HCT116 (cell line): Measurements from ENCODE around the gene CIDEA. TPM values are rescaled to one million over a fixed set of nuclear protein-coding genes. Genes with fewer than 3 reads are reported as not detected.

Source experiments
- ATAC-seq: fragments of 200-7000 bp; cut with Tn5 transposase; 2 replicates; pipeline ENCODE4 v1.9.1; 2020; ENCODE audit warnings: mild to moderate bottlenecking, moderate library complexity
- BruUV-seq: library from RNA; stranded (reverse); fragments of 400-500 nt; replicated peaks from 2 replicates; lab custom pipeline; 2021; lab: Mats Ljungman, UMichigan
- CTCF ChIA-PET: fragments of 300-600 bp; sonication (Branson Sonifier 250); formaldehyde crosslinking; loops from one replicate; lab custom pipeline; 2021; ENCODE audit warnings: antibody characterized with exemption; lab: Charles Lee
- POLR2A ChIA-PET: fragments of 300-600, 350-600 bp; sonication (Branson Sonifier 250); formaldehyde crosslinking; loops from one replicate; lab custom pipeline; 2021; ENCODE audit warnings: antibody characterized with exemption; lab: Charles Lee
- RAD21 ChIA-PET, 2 experiments: fragments of 300-600 bp; sonication (Branson Sonifier 250); formaldehyde crosslinking; loops; one replicate each; lab custom pipeline; 2023; ENCODE audit warnings: low total read pairs in 2 of 2; ENCODE audit not compliant: uncharacterized antibody in 2 of 2, unreplicated experiment in 2 of 2, low non-redundant PET in 1 of 2; lab: Charles Lee
- DNase-seq: peaks from one replicate; pipeline ENCODE4 v3.0.0-alpha.2; 2010; ENCODE audit warnings: low read depth, low spot score
- H2AFZ ChIP-seq: fragments of 200-600 bp; shearing (Covaris generic), sonication (generic); 2 replicates; pipeline ENCODE4 v1.6.1; 2017; ENCODE audit warnings: low read depth, mixed run types, mixed read lengths, antibody characterized with exemption, low read length; ENCODE audit not compliant: poor library complexity, severe bottlenecking
- H3K27ac ChIP-seq: 2 replicates; pipeline ENCODE4 v1.5.1; 2012; ENCODE audit warnings: low read depth, low read length
- H3K27me3 ChIP-seq: fragments of 200-600 bp; sonication (generic); 2 replicates; pipeline ENCODE4 v1.6.1; 2016; ENCODE audit warnings: mixed run types, low read length, mixed read lengths; ENCODE audit not compliant: insufficient read depth
- H3K36me3 ChIP-seq, 2 experiments: fragments of 200-500 bp in 1 of 2; fragments of 200-600 bp in 1 of 2; sonication (Bioruptor generic) in 1 of 2; sonication (generic) in 1 of 2; 2 replicates each; pipeline versions ENCODE4 v1.5.1 to v1.6.1; 2014 to 2016; ENCODE audit warnings: low read length in 2 of 2, inconsistent platforms in 1 of 2, mixed read lengths in 1 of 2, mixed run types in 1 of 2; ENCODE audit not compliant: insufficient read depth in 2 of 2, control insufficient read depth in 1 of 2
- H3K4me1 ChIP-seq, 2 experiments: fragments of 200-600 bp in 1 of 2; sonication (generic) in 1 of 2; 2 replicates each; pipeline versions ENCODE4 v1.5.1 to v1.6.1; 2012 to 2017; ENCODE audit warnings: low read length in 2 of 2, inconsistent platforms in 1 of 2, mild to moderate bottlenecking in 1 of 2, mixed read lengths in 1 of 2, mixed run types in 1 of 2, moderate library complexity in 1 of 2; ENCODE audit not compliant: insufficient read depth in 2 of 2, control insufficient read depth in 1 of 2
- H3K4me2 ChIP-seq: fragments of 200-600 bp; sonication (generic); 2 replicates; pipeline ENCODE4 v1.6.1; 2017; ENCODE audit warnings: mixed run types, low read length, mixed read lengths
- H3K4me3 ChIP-seq, 2 experiments: fragments of 200-600 bp in 1 of 2; sonication (generic) in 1 of 2; replicated peaks in 1 of 2; 2 replicates each; pipeline ENCODE4 v1.5.1; 2011 to 2016; ENCODE audit warnings: low read length in 2 of 2, control low read depth in 1 of 2, low read depth in 1 of 2, mild to moderate bottlenecking in 1 of 2, mixed read lengths in 1 of 2, mixed run types in 1 of 2
- H3K79me2 ChIP-seq: fragments of 200-600 bp; sonication (generic); 2 replicates; pipeline ENCODE4 v1.6.1; 2017; ENCODE audit warnings: mild to moderate bottlenecking, mixed run types, low read length, moderate library complexity, mixed read lengths; ENCODE audit not compliant: insufficient read depth
- H3K9ac ChIP-seq: fragments of 200-600 bp; sonication (generic); 2 replicates; pipeline ENCODE4 v1.6.1; 2016; ENCODE audit warnings: low read length, mixed read lengths
- H3K9me2 ChIP-seq: fragments of 200-600 bp; sonication (generic), shearing (Covaris generic); 2 replicates; pipeline ENCODE4 v1.6.1; 2017; ENCODE audit warnings: mixed run types, mild to moderate bottlenecking, moderate library complexity; ENCODE audit not compliant: insufficient read depth
- H3K9me3 ChIP-seq, 2 experiments: fragments of 200-500 bp in 1 of 2; fragments of 200-600 bp in 1 of 2; sonication (Bioruptor generic) in 1 of 2; sonication (generic) in 1 of 2; 2 replicates each; pipeline ENCODE4 v1.6.1; 2014 to 2017; ENCODE audit warnings: low read length in 2 of 2, mixed read lengths in 2 of 2, inconsistent platforms in 1 of 2, low read depth in 1 of 2, mild to moderate bottlenecking in 1 of 2, mixed run types in 1 of 2, moderate library complexity in 1 of 2; ENCODE audit not compliant: control insufficient read depth in 1 of 2, insufficient read depth in 1 of 2
- H4K20me1 ChIP-seq: fragments of 200-600 bp; sonication (generic), shearing (Covaris generic); 2 replicates; pipeline ENCODE4 v1.6.1; 2017; ENCODE audit warnings: mixed run types, mild to moderate bottlenecking, moderate library complexity; ENCODE audit not compliant: insufficient read depth
- ATF3 ChIP-seq: IDR thresholded peaks from 2 replicates; pipeline ENCODE4 v1.6.1; 2012
- CBX3 ChIP-seq: IDR thresholded peaks from 2 replicates; pipeline ENCODE4 v1.6.1; 2012; ENCODE audit warnings: low read depth
- CEBPB ChIP-seq: IDR thresholded peaks from 2 replicates; pipeline ENCODE4 v1.6.1; 2012; ENCODE audit warnings: low read depth
- EGR1 ChIP-seq: IDR thresholded peaks from 2 replicates; pipeline ENCODE4 v1.6.1; 2012; ENCODE audit warnings: low read depth
- EZH2 ChIP-seq: fragments of 200-600 bp; sonication (generic); IDR thresholded peaks from 2 replicates; pipeline ENCODE4 v1.6.1; 2017; ENCODE audit warnings: antibody characterized with exemption, mixed run types
- FOSL1 ChIP-seq: IDR thresholded peaks from 2 replicates; pipeline ENCODE4 v1.6.1; 2012; ENCODE audit warnings: low read depth
- MAX ChIP-seq: IDR thresholded peaks from 2 replicates; pipeline ENCODE4 v1.6.1; 2012
- POLR2A ChIP-seq: IDR thresholded peaks from 2 replicates; pipeline ENCODE4 v1.7.0; 2011; ENCODE audit warnings: borderline replicate concordance; ENCODE audit not compliant: insufficient read depth, insufficient read length; ENCODE audit errors: extremely low read depth
- POLR2AphosphoS5 ChIP-seq: IDR thresholded peaks from 2 replicates; pipeline ENCODE4 v1.6.1; 2011; ENCODE audit warnings: mild to moderate bottlenecking, low read depth, low read length, moderate library complexity
- RAD21 ChIP-seq: IDR thresholded peaks from 2 replicates; pipeline ENCODE4 v1.6.1; 2012; ENCODE audit warnings: low read depth, mild to moderate bottlenecking
- SIN3A ChIP-seq: IDR thresholded peaks from 2 replicates; pipeline ENCODE4 v1.6.1; 2012; ENCODE audit warnings: low read depth
- SRF ChIP-seq: IDR thresholded peaks from 2 replicates; pipeline ENCODE4 v1.6.1; 2012; ENCODE audit warnings: low read depth
- YY1 ChIP-seq: IDR thresholded peaks from 2 replicates; pipeline ENCODE4 v1.6.1; 2011; ENCODE audit warnings: low read length, low read depth, moderate library complexity, mild to moderate bottlenecking; ENCODE audit not compliant: insufficient replicate concordance; ENCODE audit errors: extremely low read depth
- ZBTB33 ChIP-seq: IDR thresholded peaks from 2 replicates; pipeline ENCODE4 v1.6.1; 2011; ENCODE audit warnings: mild to moderate bottlenecking, low read length, moderate library complexity; ENCODE audit not compliant: insufficient replicate concordance; ENCODE audit errors: extremely low read depth
- ZFX ChIP-seq: fragments of 450-650 bp; IDR thresholded peaks from 2 replicates; pipeline ENCODE4 v1.6.1; 2017
- ZNF274 ChIP-seq: fragments of 200-500 bp; sonication (Bioruptor generic); IDR thresholded peaks from 2 replicates; pipeline ENCODE4 v1.6.1; 2014; ENCODE audit warnings: mild to moderate bottlenecking, low read depth, low read length, inconsistent platforms
- intact Hi-C: fragments of 100-400 bp; cut with micrococcal nuclease; formaldehyde crosslinking; loops from 2 replicates; pipeline ENCODE4 v1.10.0; 2022
- total RNA-seq: library from RNA; stranded (reverse); gene quantifications from one replicate; pipeline ENCODE4 v1.2.1, GENCODE V29; 2021; ENCODE audit not compliant: unreplicated experiment

CIDEA gene
- total RNA-seq, 1 experiment from 2014 or later: not detected

GRCh38 chr18:12299862-12300261 is 45.7 kb downstream of the CIDEA start:
- Histone ChIP-seq H3K9ac (no peak overlapping the region), H3K4me1 (peaks cover 0 to 14% of the 10 kb centered on the region in 2 experiments; a peak in 1 of 4 replicates), H3K27ac (no peak overlapping the region), H4K20me1 (no peaks in the 10 kb centered on the region), H3K4me3 (no peak overlapping the region), H3K79me2 (no peaks in the 10 kb centered on the region), H3K36me3 (no peaks in the 10 kb centered on the region), H3K9me2 (no peaks in the 10 kb centered on the region), H3K4me2 (no peak overlapping the region), H2AFZ (no peak overlapping the region), H3K9me3 (no peaks in the 10 kb centered on the region), H3K27me3 (no peaks in the 10 kb centered on the region)
- ChIA-PET POLR2A (no interaction called here), CTCF (no interaction called here), RAD21 (no interaction called here)
- TF ChIP-seq POLR2AphosphoS5 (no peak), EGR1 (no peak), CEBPB (no peak), SRF (no peak), MAX (no peak), FOSL1 (no peak), EZH2 (no peak), ZBTB33 (no peak), ATF3 (no peak), SIN3A (no peak), YY1 (no peak), RAD21 (no peak), ZFX (no peak), ZNF274 (no peak), CBX3 (no peak), POLR2A (no peak)
- BruUV-seq: no TSS peak
- ATAC-seq: no peak
- DNase-seq: no peak
- intact Hi-C loops: no loop called here
